Smooth muscle cell (in vitro differentiated cells): ENCODE measurements around the gene NUP188. TPM values are rescaled to one million over a fixed set of nuclear protein-coding genes. Genes with fewer than 3 reads are reported as not detected.
"Not testable (repeated sequence)": the region's sequence is repeated elsewhere in the genome, so short reads cannot be mapped to it uniquely, and the experiment has no call there.

Experiments used
- DNase-seq: peaks from one replicate; lab custom pipeline; 2025; ENCODE audit not compliant: unreplicated experiment; lab: John Stamatoyannopoulos, UW
- H2AFZ ChIP-seq: fragments of 200-600 bp; sonication (generic); 2 replicates; pipeline ENCODE4 v1.6.0; 2016; ENCODE audit warnings: antibody characterized with exemption, low read depth, mild to moderate bottlenecking
- H3F3A ChIP-seq: fragments of 200-600 bp; sonication (generic); 2 replicates; pipeline ENCODE4 v1.6.0; 2017; ENCODE audit warnings: antibody characterized with exemption, low read depth
- H3K27ac ChIP-seq: fragments of 200-600 bp; sonication (generic); 2 replicates; pipeline ENCODE4 v1.5.1; 2016; ENCODE audit warnings: low read depth, mild to moderate bottlenecking
- H3K27me3 ChIP-seq: fragments of 200-600 bp; sonication (generic); 2 replicates; pipeline ENCODE4 v1.6.1; 2016; ENCODE audit warnings: low read depth, mild to moderate bottlenecking
- H3K36me3 ChIP-seq: fragments of 200-600 bp; sonication (generic); 2 replicates; pipeline ENCODE4 v1.5.1; 2016; ENCODE audit warnings: low read depth
- H3K4me1 ChIP-seq: fragments of 200-600 bp; sonication (generic); 2 replicates; pipeline ENCODE4 v1.5.1; 2016; ENCODE audit warnings: low read depth
- H3K4me2 ChIP-seq: fragments of 200-600 bp; sonication (generic); 2 replicates; pipeline ENCODE4 v1.6.0; 2016; ENCODE audit warnings: mild to moderate bottlenecking
- H3K4me3 ChIP-seq: fragments of 200-600 bp; sonication (generic); 2 replicates; pipeline ENCODE4 v1.5.1; 2016; ENCODE audit warnings: mild to moderate bottlenecking
- H3K79me2 ChIP-seq: fragments of 200-600 bp; sonication (generic); 2 replicates; pipeline ENCODE4 v1.6.0; 2016; ENCODE audit warnings: low read depth, mild to moderate bottlenecking
- H3K9ac ChIP-seq: fragments of 200-600 bp; sonication (generic); 2 replicates; pipeline ENCODE4 v1.6.0; 2016; ENCODE audit warnings: low read depth
- H3K9me3 ChIP-seq: fragments of 200-600 bp; sonication (generic); replicated peaks from 2 replicates; pipeline ENCODE4 v1.5.1; 2016; ENCODE audit warnings: low read depth
- H4K20me1 ChIP-seq: fragments of 200-600 bp; sonication (generic); 2 replicates; pipeline ENCODE4 v1.6.0; 2016; ENCODE audit warnings: low read depth
- WGBS: methylation state at CpG from one replicate; pipeline ENCODE4 v1.1.7; 2016; ENCODE audit warnings: low lambda C conversion rate; 5-methylcytosine and 5-hydroxymethylcytosine counted together
- polyA plus RNA-seq: library from polyadenylated mRNA; unstranded; fragments of >200 nt; fragmentation: Nextera tagmentation; extraction: Ambion mirVana; gene quantifications from 2 replicates; pipeline ENCODE4 v1.2.1, GENCODE V29; 2016
- total RNA-seq: library from RNA; depleted of rRNA; stranded (reverse); fragments of >200 nt; gene quantifications from 2 replicates; pipeline ENCODE4 v1.2.3, GENCODE V29; 2014
- TF ChIP-seq, protein P1 (sequence below): fragments of 200-600 bp; sonication (generic); IDR thresholded peaks from 2 replicates; pipeline ENCODE4 v1.5.1; 2017; ENCODE audit warnings: borderline replicate concordance, mild to moderate bottlenecking, antibody characterized with exemption; ENCODE audit not compliant: insufficient read depth, poor library complexity, severe bottlenecking

Gene NUP188
- total and polyA plus RNA-seq, 2 experiments from 2014 or later, result 31.9 to 45.8 TPM

DNA sequence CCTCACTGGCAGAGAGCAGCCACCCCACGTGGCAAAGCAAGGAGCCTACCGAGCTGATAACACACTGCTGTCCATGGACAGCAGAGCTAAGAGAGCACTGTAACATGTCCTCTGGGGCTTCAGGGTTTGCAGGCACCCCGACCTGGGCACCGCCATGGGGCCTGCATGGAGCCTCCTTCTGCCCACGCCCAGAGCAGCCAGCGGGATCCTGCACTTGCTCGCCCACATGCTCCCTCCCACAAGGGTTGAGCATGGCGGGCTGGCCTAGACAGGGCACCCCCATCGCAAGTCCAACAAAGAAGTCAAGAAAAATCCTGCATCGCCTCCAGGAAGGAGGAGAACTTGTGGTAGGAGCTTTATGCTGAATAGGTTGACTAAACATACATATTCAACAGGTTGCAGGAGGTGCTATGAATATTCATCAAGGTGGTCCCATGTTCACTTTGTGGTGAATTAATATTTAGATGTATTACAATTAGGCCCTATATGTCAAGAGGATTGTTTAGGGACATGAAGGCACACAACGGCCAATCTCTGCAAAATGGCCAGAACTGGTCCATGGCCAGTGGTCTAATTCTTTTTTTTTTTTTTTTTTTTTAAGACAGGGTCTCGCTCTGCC, 85.2 kb downstream of the NUP188 start:
- Histone ChIP-seq H3K79me2 (peaks cover 9% of the 10 kb centered on the region), H3K27ac (no peak overlapping the region), H3K9ac (no peak overlapping the region), H3K4me2 (no peak overlapping the region), H3K27me3 (no peaks in the 10 kb centered on the region), H3K36me3 (no peaks in the 10 kb centered on the region), H3K4me3 (no peak overlapping the region), H3F3A (no peaks in the 10 kb centered on the region), H3K4me1 (peaks cover 7% of the 10 kb centered on the region), H2AFZ (no peak overlapping the region), H3K9me3 (no peaks in the 10 kb centered on the region), H4K20me1 (no peaks in the 10 kb centered on the region)
- DNase-seq, result no peak
- TF ChIP-seq, protein P1, sequence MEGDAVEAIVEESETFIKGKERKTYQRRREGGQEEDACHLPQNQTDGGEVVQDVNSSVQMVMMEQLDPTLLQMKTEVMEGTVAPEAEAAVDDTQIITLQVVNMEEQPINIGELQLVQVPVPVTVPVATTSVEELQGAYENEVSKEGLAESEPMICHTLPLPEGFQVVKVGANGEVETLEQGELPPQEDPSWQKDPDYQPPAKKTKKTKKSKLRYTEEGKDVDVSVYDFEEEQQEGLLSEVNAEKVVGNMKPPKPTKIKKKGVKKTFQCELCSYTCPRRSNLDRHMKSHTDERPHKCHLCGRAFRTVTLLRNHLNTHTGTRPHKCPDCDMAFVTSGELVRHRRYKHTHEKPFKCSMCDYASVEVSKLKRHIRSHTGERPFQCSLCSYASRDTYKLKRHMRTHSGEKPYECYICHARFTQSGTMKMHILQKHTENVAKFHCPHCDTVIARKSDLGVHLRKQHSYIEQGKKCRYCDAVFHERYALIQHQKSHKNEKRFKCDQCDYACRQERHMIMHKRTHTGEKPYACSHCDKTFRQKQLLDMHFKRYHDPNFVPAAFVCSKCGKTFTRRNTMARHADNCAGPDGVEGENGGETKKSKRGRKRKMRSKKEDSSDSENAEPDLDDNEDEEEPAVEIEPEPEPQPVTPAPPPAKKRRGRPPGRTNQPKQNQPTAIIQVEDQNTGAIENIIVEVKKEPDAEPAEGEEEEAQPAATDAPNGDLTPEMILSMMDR, result no peak
- 93% methylated on average over 12 of the region's 12 CpGs for WGBS

DNA sequence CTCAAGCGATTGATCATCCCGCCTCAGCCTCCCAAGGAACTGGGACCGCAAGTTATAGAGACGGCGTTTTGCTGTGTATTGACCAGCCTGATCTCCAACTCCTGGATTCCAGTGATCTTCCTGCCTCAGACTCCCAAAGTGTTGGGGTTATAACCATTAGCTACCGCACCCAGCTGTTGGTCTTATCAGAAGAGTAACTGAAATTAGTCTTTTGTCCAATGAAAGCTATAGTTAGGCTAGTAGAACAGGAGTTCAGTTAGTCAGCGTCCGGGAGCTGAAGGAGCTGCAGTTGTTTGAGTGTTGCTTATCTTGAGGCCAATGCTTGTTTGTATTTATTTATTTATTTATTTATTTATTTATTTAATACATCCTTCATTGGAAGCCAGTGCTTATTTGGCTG, 85.7 kb downstream of the NUP188 start:
- Histone ChIP-seq H3K9ac (no peak overlapping the region), H3K4me2 (no peak overlapping the region), H3K79me2 (peaks cover 13% of the 10 kb centered on the region), H3K36me3 (no peaks in the 10 kb centered on the region), H2AFZ (no peak overlapping the region), H3K4me3 (no peak overlapping the region), H3K27me3 (no peaks in the 10 kb centered on the region), H3K9me3 (no peaks in the 10 kb centered on the region), H4K20me1 (no peaks in the 10 kb centered on the region), H3F3A (no peaks in the 10 kb centered on the region), H3K4me1 (peaks cover 8% of the 10 kb centered on the region), H3K27ac (no peak overlapping the region)
- no peak for DNase-seq
- TF ChIP-seq, protein P1, result no peak
- 96% methylated on average over 8 of the region's 8 CpGs for WGBS

DNA sequence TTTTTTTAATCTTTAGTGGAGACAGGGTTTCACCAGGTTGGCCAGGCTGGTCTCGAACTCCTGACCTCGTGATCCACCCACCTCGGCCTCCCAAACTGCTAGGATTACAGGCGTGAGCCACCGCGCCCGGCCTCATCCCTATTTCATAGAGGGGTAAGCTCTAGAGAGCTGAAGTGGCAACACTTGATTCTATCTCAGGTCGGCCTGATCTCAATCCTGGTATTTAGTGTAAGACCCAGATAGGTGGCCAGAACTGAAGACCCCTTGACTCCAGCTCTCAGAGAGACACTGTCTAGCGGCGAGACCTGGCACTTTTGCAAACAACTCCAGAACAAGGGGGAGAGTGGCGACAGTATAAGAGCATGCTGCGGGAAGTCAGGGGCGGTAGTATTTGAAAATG, 88.3 kb downstream of the NUP188 start:
- H3K9me3 ChIP-seq, H4K20me1 ChIP-seq, H3K36me3 ChIP-seq, H3F3A ChIP-seq, H3K9ac ChIP-seq, H3K4me1 ChIP-seq, H3K27ac ChIP-seq, H3K27me3 ChIP-seq, DNase-seq: not testable (repeated sequence)
- Histone ChIP-seq H2AFZ (peak overlapping the region; percentile 93), H3K79me2 (peaks cover 27% of the 10 kb centered on the region), H3K4me2 (peak overlapping the region; percentile 84), H3K4me3 (peak overlapping the region; percentile 95)
- WGBS, result 75% methylated on average over 13 of the region's 13 CpGs

DNA sequence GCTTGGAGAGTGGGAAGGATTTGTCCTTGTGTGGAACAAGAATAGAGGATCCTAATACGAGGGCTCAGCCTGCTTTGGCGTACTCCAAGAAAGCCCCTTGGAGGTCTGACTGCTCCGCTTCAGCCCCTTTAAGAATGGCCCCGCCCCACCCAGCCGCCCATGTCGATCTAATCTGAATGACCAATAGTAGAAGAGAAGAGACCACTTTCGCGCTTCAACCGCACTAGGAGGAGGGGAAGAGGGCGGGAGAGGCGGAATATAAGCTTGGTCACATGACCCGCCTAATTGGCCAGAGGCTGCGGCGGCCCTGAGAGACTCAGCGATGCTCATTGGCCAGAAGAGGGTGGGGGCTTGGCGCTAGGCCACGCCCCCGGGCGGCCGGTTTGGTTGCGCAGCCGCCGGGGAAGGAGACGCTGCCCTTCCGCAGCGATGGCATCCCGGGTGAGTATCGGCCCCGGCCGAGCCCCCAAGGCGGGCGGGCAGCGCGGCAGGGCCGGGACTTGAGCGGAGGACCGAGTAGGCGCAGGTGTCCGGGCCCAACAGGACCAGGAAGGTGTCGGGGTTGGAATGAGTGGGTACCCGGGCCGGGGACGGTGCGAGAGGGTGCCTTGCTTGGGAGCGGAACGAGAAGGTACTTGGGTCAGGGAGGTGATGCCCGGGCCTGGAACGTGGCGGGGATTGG, 88.9 kb downstream of the NUP188 start, which contains the start of gene MIGA2:
TSS of gene MIGA2 (plus strand) at position 386 of the 682 bp plus-strand sequence. CDS start 3,969 bp downstream, outside the sequence.
- peak; percentile 77 for DNase-seq
- Histone ChIP-seq H3K36me3 (no peaks in the 10 kb centered on the region), H3K4me2 (peak within 1 kb of the TSS; percentile 95), H4K20me1 (no peaks in the 10 kb centered on the region), H3K9ac (peak within 1 kb of the TSS; percentile 72), H3K4me3 (peak within 1 kb of the TSS; percentile 95), H3F3A (no peaks in the 10 kb centered on the region), H3K27ac (no peak within 1 kb of the TSS), H3K4me1 (peaks cover 8% of the 10 kb centered on the region), H2AFZ (peak within 1 kb of the TSS; percentile 93), H3K27me3 (no peaks in the 10 kb centered on the region), H3K9me3 (no peaks in the 10 kb centered on the region), H3K79me2 (peaks cover 27% of the 10 kb centered on the region)
- WGBS, result under 1% methylated on average over 41 of the region's 49 CpGs
- TF ChIP-seq, protein P1, result no peak
